IPS-20b (cell line): Measurements from ENCODE around the gene BRIP1.
"Not testable (repeated sequence)": the region's sequence is repeated elsewhere in the genome, so short reads cannot be mapped to it uniquely, and the experiment has no call there.

Experiments
- H3K27ac ChIP-seq: one replicate; pipeline ENCODE4 v1.5.1; 2013; ENCODE audit warnings: low read length
- H3K27me3 ChIP-seq: 2 replicates; pipeline ENCODE4 v1.6.1; 2013; ENCODE audit warnings: mild to moderate bottlenecking, low read length, inconsistent platforms; ENCODE audit not compliant: insufficient read depth
- H3K36me3 ChIP-seq: 2 replicates; pipeline ENCODE4 v1.6.1; 2013; ENCODE audit warnings: low read depth, mild to moderate bottlenecking, inconsistent platforms, low read length, moderate library complexity; ENCODE audit not compliant: insufficient read depth
- H3K4me1 ChIP-seq: 2 replicates; pipeline ENCODE4 v1.6.1; 2013; ENCODE audit warnings: mild to moderate bottlenecking, control low read depth, inconsistent platforms, low read length, moderate library complexity; ENCODE audit not compliant: insufficient read depth
- H3K4me3 ChIP-seq: 2 replicates; pipeline ENCODE4 v1.5.1; 2013; ENCODE audit warnings: mild to moderate bottlenecking, low read length, inconsistent platforms
- H3K9ac ChIP-seq: 2 replicates; pipeline ENCODE4 v1.6.1; 2013; ENCODE audit warnings: low read depth, mild to moderate bottlenecking, inconsistent platforms, low read length, moderate library complexity
- H3K9me3 ChIP-seq: 2 replicates; pipeline ENCODE4 v1.6.1; 2013; ENCODE audit warnings: mild to moderate bottlenecking, low read depth, low read length, inconsistent platforms; ENCODE audit not compliant: insufficient read depth

The BRIP1 gene

DNA sequence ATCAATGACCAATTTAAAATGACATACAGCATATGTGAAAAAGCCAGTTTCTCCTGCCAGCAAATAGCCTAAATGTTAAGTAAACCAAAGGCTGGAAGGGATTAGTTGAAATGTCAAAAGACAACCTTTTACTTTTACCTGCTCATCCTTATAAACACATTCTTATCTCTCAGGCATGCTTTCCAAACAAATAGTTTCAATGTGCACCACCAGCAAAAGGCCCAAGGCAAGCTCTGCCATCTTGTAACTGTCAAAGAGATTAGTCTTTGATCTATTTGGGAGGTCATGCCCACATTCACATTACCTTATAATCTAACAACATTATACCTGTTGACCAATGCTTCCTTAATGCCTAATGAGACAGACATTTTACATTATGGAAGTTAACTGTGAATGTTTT lies 140.1 kb downstream of the BRIP1 start:
- Histone ChIP-seq H3K27ac (no peak overlapping the region), H3K4me1 (no peaks in the 10 kb centered on the region), H3K9ac (no peak overlapping the region), H3K4me3 (no peak overlapping the region), H3K27me3 (no peaks in the 10 kb centered on the region), H3K9me3 (no peaks in the 10 kb centered on the region), H3K36me3 (no peaks in the 10 kb centered on the region)

DNA sequence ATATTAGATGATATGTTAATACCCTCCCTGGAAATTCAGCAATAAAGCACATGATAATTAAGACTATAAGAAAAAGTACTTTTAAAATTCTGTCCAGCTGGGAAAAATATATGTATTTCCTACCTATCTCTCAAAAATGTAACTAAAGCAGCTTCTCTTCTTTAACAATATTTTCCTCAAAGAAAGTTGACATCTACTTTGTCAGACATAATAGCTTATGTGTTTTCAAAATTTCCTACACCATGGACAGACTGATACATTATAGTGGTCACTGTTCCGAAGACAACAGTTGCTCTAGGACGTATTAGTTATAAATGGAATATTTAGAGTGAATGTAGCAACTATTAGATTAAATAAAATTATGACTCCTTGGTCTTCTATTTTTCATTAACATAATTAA lies 140.9 kb downstream of the BRIP1 start:
- Histone ChIP-seq H3K36me3 (no peaks in the 10 kb centered on the region), H3K9ac (no peak overlapping the region), H3K4me1 (no peaks in the 10 kb centered on the region), H3K4me3 (no peak overlapping the region), H3K27me3 (no peaks in the 10 kb centered on the region), H3K27ac (no peak overlapping the region), H3K9me3 (peaks cover 1% of the 10 kb centered on the region; the same call in 1 of the 2 replicates)

DNA sequence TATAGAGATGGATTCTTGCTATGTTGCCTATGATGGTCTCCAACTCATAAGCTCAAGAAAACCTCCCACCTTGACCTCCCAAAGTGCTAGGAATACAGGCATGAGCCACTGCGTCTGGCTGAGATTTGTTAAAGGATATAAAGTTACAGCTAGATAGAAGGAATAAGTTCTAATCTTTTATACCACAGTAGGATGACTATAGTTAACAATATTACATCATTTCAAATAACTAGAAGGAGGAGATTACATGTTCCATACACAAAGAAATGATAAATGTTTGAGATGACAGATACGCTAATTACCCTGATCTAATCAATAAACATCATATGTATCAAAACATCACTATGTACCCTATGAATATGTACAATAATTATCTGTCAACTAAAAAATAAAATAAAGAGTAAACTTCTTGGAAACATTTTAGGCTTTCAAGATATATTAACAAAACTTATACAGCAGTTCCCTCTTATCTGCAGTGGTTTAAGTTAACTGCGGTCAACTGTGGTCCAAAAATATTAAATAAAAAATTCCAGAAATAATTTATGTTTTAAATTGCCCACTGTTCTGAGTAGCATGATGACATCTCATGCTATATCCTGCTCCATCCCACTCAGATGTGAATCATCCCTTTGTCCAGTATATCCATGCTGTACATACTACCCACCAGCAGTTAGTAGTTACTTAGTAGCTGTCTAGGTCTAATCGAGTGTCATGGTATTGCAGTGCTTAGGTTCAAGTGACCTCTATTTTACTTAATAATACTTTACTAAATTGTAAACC lies 143.1 kb downstream of the BRIP1 start:
- H3K36me3 ChIP-seq: peaks cover 6% of the 10 kb centered on the region; the same call in 1 of the 2 replicates
- no peaks in the 10 kb centered on the region for H3K4me1 ChIP-seq
- H3K4me3 ChIP-seq: no peak overlapping the region
- peaks cover 15% of the 10 kb centered on the region for H3K9me3 ChIP-seq
- H3K27me3 ChIP-seq: no peaks in the 10 kb centered on the region
- no peak overlapping the region for H3K27ac ChIP-seq
- H3K9ac ChIP-seq: no peak overlapping the region

DNA sequence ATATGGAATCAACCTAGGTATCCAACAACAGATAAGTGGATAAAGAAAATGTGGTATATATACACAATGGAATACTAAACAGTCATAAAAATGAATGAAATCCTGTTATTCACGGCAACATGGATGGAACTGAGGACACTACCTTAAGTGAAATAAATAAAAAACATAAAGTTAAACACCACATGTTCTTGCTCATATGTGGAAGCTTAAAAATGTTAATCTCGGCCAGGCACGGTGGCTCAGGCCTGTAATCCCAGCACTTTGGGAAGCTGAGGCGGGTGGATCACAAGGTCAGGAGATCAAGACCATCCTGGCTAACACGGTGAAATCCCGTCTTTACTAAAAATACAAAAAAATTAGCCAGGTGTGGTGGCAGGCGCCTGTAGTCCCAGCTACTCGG lies 144.1 kb downstream of the BRIP1 start:
- not testable (repeated sequence) for H3K4me1 ChIP-seq, H3K27me3 ChIP-seq, H3K27ac ChIP-seq, H3K4me3 ChIP-seq, H3K9ac ChIP-seq
- H3K9me3 ChIP-seq: peaks cover 15% of the 10 kb centered on the region
- peaks cover 12% of the 10 kb centered on the region for H3K36me3 ChIP-seq

DNA sequence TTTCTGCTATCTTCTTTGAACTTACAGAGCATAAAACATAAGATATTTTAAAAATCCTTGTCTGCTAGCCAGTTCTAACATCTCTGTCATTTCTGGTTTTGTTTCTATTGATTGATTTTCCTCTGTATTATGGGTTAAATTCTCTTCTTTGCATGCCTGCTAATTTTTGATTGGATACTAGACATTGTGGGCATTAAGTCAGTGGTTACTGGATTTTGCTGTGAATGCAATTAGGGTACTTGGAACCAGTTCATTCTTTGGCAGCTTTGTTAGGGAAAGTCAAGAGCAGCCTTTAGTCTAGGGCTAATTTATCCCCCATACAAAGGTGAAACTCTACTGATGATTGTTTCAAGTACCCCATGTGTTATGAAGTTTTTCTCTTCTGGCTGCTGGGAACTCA lies 145.3 kb downstream of the BRIP1 start:
- H3K9me3 ChIP-seq: peaks cover 15% of the 10 kb centered on the region
- H3K27me3 ChIP-seq: no peaks in the 10 kb centered on the region
- no peak overlapping the region for H3K27ac ChIP-seq
- peaks cover 15% of the 10 kb centered on the region for H3K36me3 ChIP-seq
- no peaks in the 10 kb centered on the region for H3K4me1 ChIP-seq
- no peak overlapping the region for H3K9ac ChIP-seq
- H3K4me3 ChIP-seq: no peak overlapping the region

DNA sequence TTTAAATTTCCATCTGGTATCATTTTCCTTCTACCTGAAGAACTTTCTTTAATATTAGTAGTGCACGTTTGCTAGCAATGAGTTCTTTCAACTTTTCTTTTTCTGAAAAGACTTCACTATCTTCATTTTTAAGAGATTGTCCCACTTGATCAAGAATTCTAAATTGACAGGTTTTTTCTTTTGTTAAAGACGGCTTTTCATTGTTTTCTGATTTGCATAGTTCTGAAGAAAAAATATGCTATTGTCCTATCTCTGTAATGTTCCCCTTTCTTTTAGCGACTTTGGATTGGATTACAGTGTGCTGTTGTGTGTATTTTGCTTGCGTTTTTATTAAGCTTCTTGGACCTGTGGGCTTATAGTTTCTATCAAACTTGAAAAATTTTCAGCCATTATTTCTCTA lies 146.0 kb downstream of the BRIP1 start:
- H3K4me1 ChIP-seq: no peaks in the 10 kb centered on the region
- no peaks in the 10 kb centered on the region for H3K27me3 ChIP-seq
- peaks cover 15% of the 10 kb centered on the region for H3K9me3 ChIP-seq
- H3K27ac ChIP-seq: no peak overlapping the region
- H3K36me3 ChIP-seq: peaks cover 17% of the 10 kb centered on the region
- no peak overlapping the region for H3K4me3 ChIP-seq
- no peak overlapping the region for H3K9ac ChIP-seq

DNA sequence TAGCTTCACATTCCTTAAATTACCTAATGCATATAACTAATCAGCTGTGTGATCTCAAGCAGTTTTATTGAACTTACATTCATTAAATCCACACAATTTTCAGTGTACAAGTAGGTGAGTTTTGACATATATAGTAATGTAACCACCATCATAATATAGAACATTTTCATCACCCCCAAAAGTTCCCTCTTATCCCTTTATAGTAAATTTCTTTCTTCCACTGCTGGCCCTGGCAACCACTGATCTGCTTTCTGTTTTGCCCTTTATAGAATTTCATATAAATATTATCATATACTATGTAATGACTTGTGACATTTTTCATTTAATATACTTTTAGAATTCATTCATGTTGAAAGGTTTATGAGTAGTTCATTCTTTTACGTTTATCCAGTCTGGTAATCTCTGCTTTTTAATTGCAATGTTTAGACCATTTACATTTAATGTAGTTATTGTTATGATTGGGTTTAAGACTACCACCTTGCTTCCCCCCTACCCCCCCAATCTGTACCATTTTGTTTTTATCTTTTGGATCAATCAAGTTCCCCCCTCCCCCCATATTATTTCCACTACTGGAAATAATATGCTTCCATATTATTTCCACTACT lies 147.0 kb downstream of the BRIP1 start:
- Histone ChIP-seq H3K4me3 (no peak overlapping the region), H3K27ac (no peak overlapping the region), H3K9ac (no peak overlapping the region), H3K4me1 (no peaks in the 10 kb centered on the region), H3K27me3 (no peaks in the 10 kb centered on the region), H3K36me3 (peaks cover 17% of the 10 kb centered on the region), H3K9me3 (peaks cover 15% of the 10 kb centered on the region)

DNA sequence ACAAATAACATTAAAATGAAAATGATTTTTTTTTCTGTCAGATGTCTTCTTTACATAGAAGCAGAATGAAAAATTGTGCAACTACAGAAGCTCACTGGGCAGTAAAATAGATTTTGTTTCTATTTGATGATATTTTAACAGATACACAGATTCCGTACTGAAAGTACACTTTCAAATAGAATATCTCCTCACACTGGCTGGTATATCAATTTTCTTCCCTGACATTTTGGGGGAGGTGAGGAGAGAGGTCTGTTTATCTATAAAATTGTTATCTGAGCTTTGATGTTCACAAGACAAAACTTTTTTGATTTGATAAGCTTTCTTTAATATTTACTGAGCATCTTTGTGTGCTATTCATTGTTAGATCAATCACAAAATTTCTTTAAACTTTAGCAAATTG lies 148.0 kb downstream of the BRIP1 start:
- Histone ChIP-seq H3K27me3 (no peaks in the 10 kb centered on the region), H3K27ac (no peak overlapping the region), H3K9me3 (peaks cover 15% of the 10 kb centered on the region), H3K36me3 (peaks cover 17% of the 10 kb centered on the region), H3K4me1 (no peaks in the 10 kb centered on the region), H3K9ac (no peak overlapping the region), H3K4me3 (no peak overlapping the region)

DNA sequence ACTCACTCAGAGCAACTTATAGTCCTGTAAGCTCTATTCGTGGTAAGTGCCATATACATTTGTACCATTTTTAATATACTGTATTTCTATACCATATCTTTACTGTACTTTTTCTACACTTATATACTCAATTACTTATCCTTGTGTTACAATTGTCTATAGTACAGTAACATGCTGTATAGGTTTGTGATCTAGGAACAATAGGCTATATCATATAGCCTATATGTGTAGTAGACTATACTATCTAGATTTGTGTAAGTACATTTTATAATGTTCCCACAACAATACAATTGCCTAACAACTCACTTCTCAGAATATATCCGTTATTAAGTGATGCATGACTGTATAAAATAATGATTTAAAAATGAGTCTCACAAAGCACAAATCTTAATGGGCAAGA lies 149.0 kb downstream of the BRIP1 start:
- peaks cover 17% of the 10 kb centered on the region for H3K36me3 ChIP-seq

DNA sequence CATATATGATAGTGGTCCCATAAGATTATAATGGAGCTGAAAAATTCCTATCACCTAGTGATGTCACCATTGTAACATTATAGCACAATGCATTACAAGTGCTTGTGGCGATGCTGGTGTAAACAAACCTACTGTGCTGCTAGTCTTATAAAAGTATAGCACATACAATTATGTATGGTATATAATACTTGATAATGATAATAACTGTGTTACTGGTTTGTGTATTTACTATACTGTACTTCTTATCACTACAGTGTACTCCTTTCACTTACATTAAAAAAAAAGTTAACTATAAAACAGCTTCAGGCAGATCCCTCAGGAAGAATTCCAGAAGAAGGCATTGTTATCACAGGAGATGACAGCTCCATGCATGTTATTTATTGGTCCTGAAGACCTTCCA lies 150.3 kb downstream of the BRIP1 start:
- Histone ChIP-seq H3K36me3 (peaks cover 27% of the 10 kb centered on the region), H3K27me3 (no peaks in the 10 kb centered on the region), H3K27ac (no peak overlapping the region), H3K9ac (no peak overlapping the region), H3K4me3 (no peak overlapping the region), H3K9me3 (peaks cover 15% of the 10 kb centered on the region), H3K4me1 (no peaks in the 10 kb centered on the region)

More for the DNA sequence above, 149.0 kb downstream of the BRIP1 start:
- Histone ChIP-seq H3K27ac (no peak overlapping the region), H3K27me3 (no peaks in the 10 kb centered on the region), H3K9me3 (peaks cover 15% of the 10 kb centered on the region), H3K4me3 (no peak overlapping the region), H3K9ac (no peak overlapping the region), H3K4me1 (no peaks in the 10 kb centered on the region)

DNA sequence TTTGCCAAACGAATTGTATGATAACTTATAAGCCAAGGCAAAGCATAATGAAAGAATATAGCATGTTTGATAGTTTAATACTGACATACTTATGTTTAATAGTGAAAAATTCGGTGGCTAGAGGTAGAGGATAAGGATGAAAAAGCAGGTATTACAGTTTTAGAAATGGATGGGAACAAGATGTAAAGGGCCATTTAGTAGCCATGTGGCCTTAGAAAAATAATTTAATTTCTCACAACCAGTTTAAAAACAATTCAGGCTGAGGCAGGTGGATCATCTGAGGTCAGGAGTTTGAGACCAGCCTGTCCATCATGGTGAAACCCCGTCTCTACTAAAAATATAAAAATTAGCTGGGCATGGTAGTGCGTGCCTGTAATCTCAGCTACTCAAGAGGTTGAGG lies 152.8 kb downstream of the BRIP1 start:
- Histone ChIP-seq H3K9ac (no peak overlapping the region), H3K36me3 (peaks cover 32% of the 10 kb centered on the region), H3K4me3 (no peak overlapping the region), H3K4me1 (no peaks in the 10 kb centered on the region), H3K9me3 (no peaks in the 10 kb centered on the region; the same call in 1 of the 2 replicates), H3K27me3 (no peaks in the 10 kb centered on the region), H3K27ac (no peak overlapping the region)

DNA sequence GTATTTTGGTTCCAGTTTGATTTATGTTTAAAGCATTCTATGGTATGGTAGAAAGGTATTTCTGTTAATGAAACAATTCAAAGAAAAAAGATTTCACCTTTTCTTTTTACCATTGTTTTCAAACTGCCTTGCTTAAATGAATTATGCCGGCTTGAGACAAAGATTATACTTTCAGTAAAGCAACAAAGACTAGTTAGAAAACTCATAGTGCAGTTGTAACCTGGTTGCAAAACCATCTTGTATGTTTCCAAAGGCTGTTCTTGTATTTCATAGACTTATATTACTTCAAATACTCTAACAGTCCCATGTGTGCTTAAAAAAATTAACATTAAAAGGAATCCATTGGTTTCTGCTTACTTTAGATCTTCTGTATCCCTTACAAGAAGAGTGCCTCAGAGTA lies 153.8 kb downstream of the BRIP1 start:
- Histone ChIP-seq H3K36me3 (peaks cover 26% of the 10 kb centered on the region), H3K4me1 (no peaks in the 10 kb centered on the region), H3K9ac (no peak overlapping the region), H3K27me3 (no peaks in the 10 kb centered on the region), H3K4me3 (no peak overlapping the region), H3K27ac (no peak overlapping the region), H3K9me3 (peaks cover 8% of the 10 kb centered on the region; the same call in 1 of the 2 replicates)
